Adrenal gland (tissue), 12 donors: ENCODE measurements around the gene MYCBPAP. TPM values are rescaled to one million over a fixed set of nuclear protein-coding genes. Genes with fewer than 3 reads are reported as not detected.

ENCODE experiments used
- DNase-seq, 7 donors: peaks; one replicate each; pipeline ENCODE4 v3.0.0-alpha.2; 2019 to 2020
- H3K27ac ChIP-seq, 5 donors: fragments of 200-600 bp; sonication (generic) in 4 of 5; 1 replicate in 3 of 5; 2 replicates in 2 of 5; pipeline versions ENCODE4 v1.5.1 to v1.8.0; 2016 to 2020; ENCODE audit warnings: mild to moderate bottlenecking in 1 of 5
- H3K27me3 ChIP-seq: fragments of 200-600 bp; 2 replicates; pipeline ENCODE4 v1.8.0; 2021
- H3K36me3 ChIP-seq, 2 donors: fragments of 200-600 bp; replicated peaks in 1 of 2; 1 replicate in 1 of 2; 2 replicates in 1 of 2; pipeline versions ENCODE4 v1.5.1 to v1.8.0; 2018 to 2022
- H3K4me1 ChIP-seq, 2 donors: fragments of 200-600 bp; replicated peaks in 1 of 2; 1 replicate in 1 of 2; 2 replicates in 1 of 2; pipeline versions ENCODE4 v1.5.1 to v1.8.0; 2018 to 2021
- H3K4me3 ChIP-seq, 4 donors: fragments of 200-600 bp; sonication (generic) in 3 of 4; one replicate each; pipeline ENCODE4 v1.5.1; 2016 to 2018
- H3K9me3 ChIP-seq, 3 donors: fragments of 200-600 bp; sonication (generic) in 1 of 3; replicated peaks in 1 of 3; 1 replicate in 2 of 3; 2 replicates in 1 of 3; pipeline versions ENCODE4 v1.5.1 to v1.8.0; 2016 to 2021
- CTCF ChIP-seq, 6 experiments: fragments of 450-650 bp in 4 of 6; fragments of 200-600 bp in 2 of 6; sonication (generic) in 1 of 6; IDR thresholded peaks; 1 replicate in 5 of 6; 2 replicates in 1 of 6; pipeline versions ENCODE4 v1.5.1 to v1.8.0; 2016 to 2021; ENCODE audit warnings: antibody characterized with exemption in 6 of 6, mild to moderate bottlenecking in 2 of 6, moderate library complexity in 1 of 6
- POLR2A ChIP-seq, 2 donors: fragments of 450-650 bp; IDR thresholded peaks; one replicate each; pipeline ENCODE4 v1.6.1; 2017; ENCODE audit warnings: antibody characterized with exemption in 2 of 2, mild to moderate bottlenecking in 2 of 2, moderate library complexity in 1 of 2
- WGBS, 4 donors: extraction: QIAGEN DNeasy Blood & Tissue Kit in 2 of 4; methylation state at CpG; one replicate each; pipeline versions ENCODE4 v1.1.5 to v1.1.7; 2013 to 2017; 5-methylcytosine and 5-hydroxymethylcytosine counted together
- intact Hi-C, 2 donors: fragments of 100-400 bp; cut with DNase I; formaldehyde crosslinking; loops; one replicate each; pipeline versions ENCODE4 v1.14.1 to v1.15.0; 2022 to 2023
- polyA plus RNA-seq, 3 donors: library from polyadenylated mRNA; stranded (reverse); fragments of 200-250 nt in 2 of 3; fragments of 350-450 nt in 1 of 3; fragmentation: Illumina TruSeq in 1 of 3; extraction: RNeasy Lipid Tissue Mini Kit (QIAGEN cat#74804) in 1 of 3; gene quantifications; one replicate each; pipeline ENCODE4 v1.2.3, GENCODE V29; 2013 to 2014
- total RNA-seq, 9 donors: library from RNA; depleted of rRNA in 4 of 9; stranded (reverse); fragments of >200 nt in 4 of 9; fragments of 120-200 nt in 1 of 9; fragmentation: NEBNext Ultra II Directional in 1 of 9; extraction: Animal tissue kit (Norgen Biotek cat#: 25700) in 1 of 9; gene quantifications; one replicate each; pipeline versions ENCODE4 v1.1.0 to v1.2.4, GENCODE V29; 2013 to 2023
- donor health status: healthy with polysubstance abuse.
- donor health status: Bipolar disorder and iron deficiency.
- donor health status: DM: yes; HTN: yes; CAD: no.
- donor health status: DM: no; HTN: no; CAD: no.
- donor health status: DM: no; HTN: no; CAD: no.
- donor health status: DM: yes; HTN: yes; CAD: no.

MYCBPAP gene
- total and polyA plus RNA-seq, 12 donors: 0.12 to 8.9 (median 2.3) TPM; not detected in 1

- peaks cover 22% of the 10 kb centered on the region in 2 donors for H3K4me1 ChIP-seq
- no peak overlapping the region for H3K27ac ChIP-seq
- no peak for DNase-seq
- WGBS, 4 donors: 69 to 79% (median 78%) methylated on average over 3 to 13 of the region's 13 CpGs
- no peak overlapping the region for H3K4me3 ChIP-seq
- no peak for TF ChIP-seq CTCF (IDR thresholded peaks at IDR 0.05)
- TF ChIP-seq POLR2A (IDR thresholded peaks at IDR 0.05): no peak
- H3K9me3 ChIP-seq: no peaks in the 10 kb centered on the region
- intact Hi-C loops: no loop called here
- H3K36me3 ChIP-seq: peaks cover 0 to 14% of the 10 kb centered on the region in 2 donors
- no peaks in the 10 kb centered on the region for H3K27me3 ChIP-seq
Observed at GRCh38 chr17:50467855-50468303, 40.4 kb upstream of the MYCBPAP start.

- Histone ChIP-seq H3K9me3 (no peaks in the 10 kb centered on the region), H3K36me3 (peaks cover 0 to 17% of the 10 kb centered on the region in 2 donors), H3K27me3 (no peaks in the 10 kb centered on the region), H3K4me3 (peak within 1 kb of the TSS in 1 of 4 donors; percentile 28), H3K27ac (peak within 1 kb of the TSS in 3 of 5 donors; percentile 26 to 73 (median 60)), H3K4me1 (peaks cover 22% of the 10 kb centered on the region in 2 donors)
- peak in 3 of 7 donors; percentile 49 to 61 (median 57) for DNase-seq
- TF ChIP-seq POLR2A (IDR thresholded peaks at IDR 0.05) (no peak), CTCF (IDR thresholded peaks at IDR 0.05) (no peak)
- WGBS, 4 donors: 21 to 83% (median 29%) methylated on average over 16 to 71 of the region's 71 CpGs
- intact Hi-C loops: no loop called here
Observed at GRCh38 chr17:50468304-50469207, 39.7 kb upstream of the MYCBPAP start, which contains the start of gene CHAD. TSS of gene CHAD (minus strand) at chr17:50468880. CDS start at chr17:50468813, 67 bp downstream.

GRCh38 chr17:50469208-50469605, 39.0 kb upstream of the MYCBPAP start:
- DNase-seq: no peak
- peak overlapping the region in 1 of 4 donors; percentile 28 for H3K4me3 ChIP-seq
- H3K27me3 ChIP-seq: no peaks in the 10 kb centered on the region
- H3K36me3 ChIP-seq: peaks cover 0 to 23% of the 10 kb centered on the region in 2 donors
- intact Hi-C loops: no loop called here
- no peaks in the 10 kb centered on the region for H3K9me3 ChIP-seq
- H3K4me1 ChIP-seq: peaks cover 22% of the 10 kb centered on the region in 2 donors
- 28 to 45% (median 41%) methylated on average over 4 to 37 of the region's 37 CpGs; no CpG with 5 or more reads in 1 of the 4 donors for WGBS, 4 donors
- H3K27ac ChIP-seq: peak overlapping the region in 2 of 5 donors; percentile 60 to 73
- no peak for TF ChIP-seq POLR2A (IDR thresholded peaks at IDR 0.05)
- no peak for TF ChIP-seq CTCF (IDR thresholded peaks at IDR 0.05)

- Histone ChIP-seq H3K4me1 (peaks cover 22% of the 10 kb centered on the region in 2 donors), H3K4me3 (no peak overlapping the region), H3K27me3 (no peaks in the 10 kb centered on the region), H3K27ac (peak overlapping the region in 3 of 5 donors; percentile 26 to 73 (median 60)), H3K9me3 (no peaks in the 10 kb centered on the region), H3K36me3 (peaks cover 0 to 24% of the 10 kb centered on the region in 2 donors)
- 60 to 68% (median 65%) methylated on average over 14 to 19 of the region's 19 CpGs for WGBS, 4 donors
- peak in 1 of 7 donors; percentile 36 for DNase-seq
- intact Hi-C loops: loop anchor here in 1 of 2 donors (5.0 kb wide), 1 partner anchor 112 kb away; no protein-coding TSS in a partner anchor
- TF ChIP-seq CTCF (IDR thresholded peaks at IDR 0.05): no peak
- no peak for TF ChIP-seq POLR2A (IDR thresholded peaks at IDR 0.05)
Observed at GRCh38 chr17:50469671-50470305, 38.5 kb upstream of the MYCBPAP start.
